Spleen (tissue), 7 donors: Measurements from ENCODE around the gene SMIM5.

ENCODE experiments used
- CTCF ChIP-seq, 11 experiments: fragments of 200-600 bp in 7 of 11; fragments of 450-650 bp in 4 of 11; sonication (generic) in 4 of 11; IDR thresholded peaks in 8 of 11; conservative IDR thresholded peaks in 3 of 11; 1 replicate in 7 of 11; 2 replicates in 4 of 11; pipeline versions ENCODE4 v1.4.0 to v1.8.0; 2016 to 2021; ENCODE audit warnings: antibody characterized with exemption in 11 of 11, inconsistent platforms in 4 of 11, mild to moderate bottlenecking in 1 of 11
- POLR2AphosphoS5 ChIP-seq, 3 donors: sonication (generic); formaldehyde crosslinking; IDR thresholded peaks; one replicate each; pipeline ENCODE4 v1.5.1; 2017; ENCODE audit warnings: antibody characterized with exemption in 3 of 3
- donor health status: DM: no; HTN: no; CAD: no; lungs with moderate emphysema.
- donor health status: DM: no; HTN: no; CAD: no.
- donor health status: DM: no; HTN: no; CAD: no.

DNA sequence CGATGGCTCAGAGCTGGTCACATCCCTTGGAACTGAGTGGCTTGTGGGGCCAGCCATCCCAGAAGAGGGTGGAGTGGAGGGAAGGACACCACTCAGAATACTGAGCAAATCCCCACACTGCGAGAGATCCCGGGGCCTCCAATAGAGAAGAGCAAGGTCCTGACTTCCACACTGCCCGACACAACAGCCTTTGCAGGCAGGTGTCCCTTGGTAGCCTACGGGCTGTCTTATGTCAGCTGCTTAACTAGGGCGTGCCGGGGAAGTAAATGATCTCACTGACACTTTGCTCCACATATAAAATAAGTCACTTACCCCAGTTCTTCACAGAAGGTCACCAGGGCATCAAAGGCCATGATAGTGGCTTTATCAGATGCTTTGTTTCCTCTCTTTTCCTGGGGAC lies 17.6 kb downstream of the SMIM5 start:
- TF ChIP-seq CTCF (IDR thresholded peaks at IDR 0.05 in 8 of 11, conservative IDR thresholded peaks at IDR 0.05 in 3 of 11) = no peak
- no peak for TF ChIP-seq POLR2AphosphoS5 (IDR thresholded peaks at IDR 0.05)
